ENCODE measurements around the gene STIP1. TPM values are rescaled to one million over a fixed set of nuclear protein-coding genes. Genes with fewer than 3 reads are reported as not detected.

Gene STIP1
- total RNA-seq, 1 experiment from 2014 or later = 299 TPM

- Histone ChIP-seq H3K36me3 (ENCODE audit: low read depth) (no peaks in the 10 kb centered on the region), H3K27me3 (ENCODE audit: insufficient read depth, low read depth) (no peaks in the 10 kb centered on the region), H3F3A (ENCODE audit: insufficient read depth, low read depth) (peaks cover 52% of the 10 kb centered on the region), H3K27ac (no peak overlapping the region), H3K4me2 (peak overlapping the region; percentile 99), H3K9me3 (ENCODE audit: insufficient read depth, low read depth) (no peaks in the 10 kb centered on the region), H3K79me2 (ENCODE audit: low read depth) (peaks cover 22% of the 10 kb centered on the region), H2AFZ (peak overlapping the region; percentile 90), H3K4me1 (replicated peaks; ENCODE audit: insufficient read depth) (peaks cover 5% of the 10 kb centered on the region), H3K4me3 (peak overlapping the region; percentile 86), H3K9me2 (ENCODE audit: insufficient read depth) (no peaks in the 10 kb centered on the region), H4K20me1 (ENCODE audit: insufficient read depth) (peaks cover 9% of the 10 kb centered on the region; the same call in 1 of the 2 replicates)
- intact Hi-C loops (cut with micrococcal nuclease; ENCODE audit: unreplicated experiment) = no loop called here
- POLR2A ChIA-PET (ENCODE audit: unreplicated experiment) = no interaction called here
- DNase-seq = no peak
- CTCF ChIA-PET = interaction anchor here (0.6 to 0.7 kb wide), 2 partner anchors 53 to 431 kb away, joined by 3 read pairs; no protein-coding TSS in a partner anchor
- no peak for TF ChIP-seq CTCF (conservative IDR thresholded peaks at IDR 0.05)
- TF ChIP-seq EZH2 (IDR thresholded peaks at IDR 0.05; ENCODE audit: low read depth) = no peak
- no TSS peak for BruUV-seq (replicated peaks)
These were observed 64.5 kb downstream of the STIP1 start for GRCh38 chr11:64250415-64251015.

- Histone ChIP-seq H3K79me2 (ENCODE audit: low read depth) (peaks cover 15% of the 10 kb centered on the region), H3K36me3 (ENCODE audit: low read depth) (no peaks in the 10 kb centered on the region), H3K27me3 (ENCODE audit: insufficient read depth, low read depth) (no peaks in the 10 kb centered on the region), H3K9me3 (ENCODE audit: insufficient read depth, low read depth) (no peaks in the 10 kb centered on the region), H2AFZ (peak within 1 kb of the TSS; percentile 90), H3K4me1 (replicated peaks; ENCODE audit: insufficient read depth) (peaks cover 5% of the 10 kb centered on the region; the same call in 1 of the 2 replicates), H3K4me3 (peak within 1 kb of the TSS; percentile 88), H3K27ac (no peak within 1 kb of the TSS), H4K20me1 (ENCODE audit: insufficient read depth) (peaks cover 9% of the 10 kb centered on the region; the same call in 1 of the 2 replicates), H3F3A (ENCODE audit: insufficient read depth, low read depth) (peaks cover 46% of the 10 kb centered on the region), H3K4me2 (peak within 1 kb of the TSS; percentile 99), H3K9me2 (ENCODE audit: insufficient read depth) (no peaks in the 10 kb centered on the region)
- BruUV-seq (replicated peaks) = no TSS peak
- POLR2A ChIA-PET (ENCODE audit: unreplicated experiment) = interaction anchor here (0.6 kb wide), 1 partner anchor 18 kb away, joined by 3 read pairs; no protein-coding TSS in a partner anchor
- TF ChIP-seq EZH2 (IDR thresholded peaks at IDR 0.05; ENCODE audit: low read depth) (no peak), CTCF (conservative IDR thresholded peaks at IDR 0.05) (peak; percentile 78)
- CTCF ChIA-PET = interaction anchor here (0.6 to 0.9 kb wide), 3 partner anchors 104 to 431 kb away, joined by 3 to 7 read pairs (median 6); no protein-coding TSS in a partner anchor
- intact Hi-C loops (cut with micrococcal nuclease; ENCODE audit: unreplicated experiment) = no loop called here
- peak in 1 of 2 experiments; percentile 64 for DNase-seq
These were observed 65.2 kb downstream of the STIP1 start, which contains the start of gene PLCB3 for GRCh38 chr11:64251016-64251752. TSS of gene PLCB3 (plus strand) at chr11:64251530. CDS start at chr11:64251650, 120 bp downstream.

- Histone ChIP-seq H3K36me3 (ENCODE audit: low read depth) (0 out of 2 replicates have a peak, but pooled peaks cover 5% of the 10 kb centered on the region), H3K4me3 (peak overlapping the region; percentile 88), H3K4me1 (replicated peaks; ENCODE audit: insufficient read depth) (peaks cover 5% of the 10 kb centered on the region; the same call in 1 of the 2 replicates), H3K27ac (no peak overlapping the region), H4K20me1 (ENCODE audit: insufficient read depth) (peaks cover 9% of the 10 kb centered on the region; the same call in 1 of the 2 replicates), H2AFZ (peak overlapping the region; percentile 80), H3K4me2 (peak overlapping the region; percentile 99), H3K9me3 (ENCODE audit: insufficient read depth, low read depth) (no peaks in the 10 kb centered on the region), H3K9me2 (ENCODE audit: insufficient read depth) (no peaks in the 10 kb centered on the region), H3K79me2 (ENCODE audit: low read depth) (peaks cover 14% of the 10 kb centered on the region), H3F3A (ENCODE audit: insufficient read depth, low read depth) (peaks cover 45% of the 10 kb centered on the region), H3K27me3 (ENCODE audit: insufficient read depth, low read depth) (no peaks in the 10 kb centered on the region)
- ChIA-PET POLR2A (ENCODE audit: unreplicated experiment) (interaction anchor here (0.6 kb wide), 1 partner anchor 17 kb away, joined by 3 read pairs; no protein-coding TSS in a partner anchor), CTCF (interaction anchor here (0.7 to 1.3 kb wide), 5 partner anchors 18 to 688 kb away, joined by 3 to 9 read pairs (median 4); no protein-coding TSS in a partner anchor)
- no TSS peak for BruUV-seq (replicated peaks)
- DNase-seq = no peak
- TF ChIP-seq CTCF (conservative IDR thresholded peaks at IDR 0.05) = no peak
- TF ChIP-seq EZH2 (IDR thresholded peaks at IDR 0.05; ENCODE audit: low read depth) = no peak
- intact Hi-C loops (cut with micrococcal nuclease; ENCODE audit: unreplicated experiment) = loop anchor here (1.0 kb wide), 2 partner anchors 47 to 50 kb away; no protein-coding TSS in a partner anchor
These were observed 65.7 kb downstream of the STIP1 start for GRCh38 chr11:64251753-64252002.
